ENCODE measurements around the gene MEF2D.

MEF2D gene

GRCh38 chr1:156509424-156510034 is 9.0 kb upstream of the MEF2D start:
- Mint-ChIP-seq H3K4me3 (no peak overlapping the region), H3K36me3 (peaks cover 11% of the 10 kb centered on the region), H3K9me3 (no peaks in the 10 kb centered on the region), H3K27ac (peak overlapping the region; percentile 92), H3K4me1 (peaks cover 63% of the 10 kb centered on the region)
- ATAC-seq, result no peak
- DNase-seq (ENCODE audit: low spot score in 2 of 2), result no peak

GRCh38 chr1:156508955-156509234 is 8.3 kb upstream of the MEF2D start:
- H3K9me3 Mint-ChIP-seq, result no peaks in the 10 kb centered on the region
- peak overlapping the region; percentile 92 for H3K27ac Mint-ChIP-seq
- peaks cover 12% of the 10 kb centered on the region for H3K36me3 Mint-ChIP-seq
- H3K4me1 Mint-ChIP-seq, result peaks cover 70% of the 10 kb centered on the region
- DNase-seq (ENCODE audit: low spot score in 2 of 2) (no peak), ATAC-seq (no peak)
- H3K4me3 Mint-ChIP-seq, result peak overlapping the region; percentile 74

- H3K4me3 Mint-ChIP-seq, result peak overlapping the region; percentile 74
- no peaks in the 10 kb centered on the region for H3K9me3 Mint-ChIP-seq
- H3K36me3 Mint-ChIP-seq, result peaks cover 12% of the 10 kb centered on the region
- H3K4me1 Mint-ChIP-seq, result peaks cover 75% of the 10 kb centered on the region
- DNase-seq (ENCODE audit: low spot score in 2 of 2) (no peak), ATAC-seq (no peak)
- H3K27ac Mint-ChIP-seq, result peak overlapping the region; percentile 92
Measured at GRCh38 chr1:156508205-156508954, 7.8 kb upstream of the MEF2D start.

GRCh38 chr1:156506450-156506849 is 5.9 kb upstream of the MEF2D start:
- Mint-ChIP-seq H3K4me3 (peak overlapping the region; percentile 81), H3K9me3 (no peaks in the 10 kb centered on the region), H3K27ac (no peak overlapping the region), H3K36me3 (peaks cover 12% of the 10 kb centered on the region), H3K4me1 (peaks cover 83% of the 10 kb centered on the region)
- ATAC-seq (no peak), DNase-seq (ENCODE audit: low spot score in 2 of 2) (no peak)

GRCh38 chr1:156505679-156506298 is 5.2 kb upstream of the MEF2D start:
- peak overlapping the region; percentile 81 for H3K4me3 Mint-ChIP-seq
- no peaks in the 10 kb centered on the region for H3K9me3 Mint-ChIP-seq
- H3K27ac Mint-ChIP-seq, result peak overlapping the region; percentile 99
- DNase-seq (ENCODE audit: low spot score in 2 of 2) (no peak), ATAC-seq (no peak)
- peaks cover 84% of the 10 kb centered on the region for H3K4me1 Mint-ChIP-seq
- H3K36me3 Mint-ChIP-seq, result peaks cover 18% of the 10 kb centered on the region

GRCh38 chr1:156504821-156505678 is 4.5 kb upstream of the MEF2D start:
- Mint-ChIP-seq H3K4me1 (peaks cover 76% of the 10 kb centered on the region), H3K4me3 (peak overlapping the region; percentile 81), H3K36me3 (peaks cover 23% of the 10 kb centered on the region), H3K9me3 (no peaks in the 10 kb centered on the region), H3K27ac (peak overlapping the region; percentile 99)
- peak; percentile 79 to 94 for DNase-seq (ENCODE audit: low spot score in 2 of 2)
- ATAC-seq, result peak; percentile 58

GRCh38 chr1:156504438-156504813 is 3.9 kb upstream of the MEF2D start:
- ATAC-seq, result peak; percentile 3
- H3K9me3 Mint-ChIP-seq, result no peaks in the 10 kb centered on the region

GRCh38 chr1:156503698-156504437 is 3.3 kb upstream of the MEF2D start:
- peak overlapping the region; percentile 81 for H3K4me3 Mint-ChIP-seq
- H3K36me3 Mint-ChIP-seq, result peaks cover 29% of the 10 kb centered on the region
- DNase-seq (ENCODE audit: low spot score in 2 of 2) (no peak), ATAC-seq (no peak)
- peak overlapping the region; percentile 99 for H3K27ac Mint-ChIP-seq
- H3K4me1 Mint-ChIP-seq, result peaks cover 70% of the 10 kb centered on the region
- H3K9me3 Mint-ChIP-seq, result no peaks in the 10 kb centered on the region

More at GRCh38 chr1:156504438-156504813, 3.9 kb upstream of the MEF2D start:
- Mint-ChIP-seq H3K4me1 (peaks cover 70% of the 10 kb centered on the region), H3K27ac (peak overlapping the region; percentile 99), H3K4me3 (peak overlapping the region; percentile 81), H3K36me3 (peaks cover 23% of the 10 kb centered on the region)
- DNase-seq (ENCODE audit: low spot score in 2 of 2), result no peak

GRCh38 chr1:156502894-156503697 is 2.5 kb upstream of the MEF2D start:
- H3K27ac Mint-ChIP-seq, result peak overlapping the region; percentile 99
- DNase-seq (ENCODE audit: low spot score in 2 of 2) (no peak), ATAC-seq (no peak)
- H3K4me1 Mint-ChIP-seq, result peaks cover 70% of the 10 kb centered on the region
- H3K9me3 Mint-ChIP-seq, result no peaks in the 10 kb centered on the region
- H3K4me3 Mint-ChIP-seq, result peak overlapping the region; percentile 85
- peaks cover 33% of the 10 kb centered on the region for H3K36me3 Mint-ChIP-seq

GRCh38 chr1:156502391-156502893 is 1.9 kb upstream of the MEF2D start:
- peak in 1 of 2 donors; percentile 53 for DNase-seq (ENCODE audit: low spot score in 2 of 2)
- Mint-ChIP-seq H3K4me3 (peak overlapping the region; percentile 85), H3K9me3 (no peaks in the 10 kb centered on the region), H3K36me3 (peaks cover 39% of the 10 kb centered on the region), H3K4me1 (peaks cover 73% of the 10 kb centered on the region), H3K27ac (peak overlapping the region; percentile 99)
- ATAC-seq, result no peak

- ATAC-seq, result peak; percentile 78
- Mint-ChIP-seq H3K4me3 (peak overlapping the region; percentile 85), H3K9me3 (no peaks in the 10 kb centered on the region), H3K36me3 (peaks cover 54% of the 10 kb centered on the region), H3K27ac (peak overlapping the region; percentile 99), H3K4me1 (peaks cover 81% of the 10 kb centered on the region)
- peak; percentile 94 to 95 for DNase-seq (ENCODE audit: low spot score in 2 of 2)
Measured at GRCh38 chr1:156500793-156501506, 375 bp upstream of the MEF2D start.

GRCh38 chr1:156499842-156500542 is 583 bp downstream of the MEF2D start:
- Mint-ChIP-seq H3K27ac (peak overlapping the region; percentile 99), H3K36me3 (peaks cover 56% of the 10 kb centered on the region), H3K4me3 (peak overlapping the region; percentile 85), H3K4me1 (peaks cover 81% of the 10 kb centered on the region), H3K9me3 (no peaks in the 10 kb centered on the region)
- ATAC-seq (no peak), DNase-seq (ENCODE audit: low spot score in 2 of 2) (peak in 1 of 2 donors; percentile 81)
